HG03025 (cell line): ENCODE results near the gene KREMEN1.

Experiments used
- ATAC-seq: cut with Tn5 transposase; IDR thresholded peaks from one replicate; pipeline ENCODE4 v1.9.1; 2021; ENCODE audit warnings: mild to moderate bottlenecking, moderate library complexity; ENCODE audit not compliant: unreplicated experiment, low FRiP score

KREMEN1 gene

GRCh38 chr22:29048822-29049654 is 23.8 kb upstream of the KREMEN1 start:
- no peak for ATAC-seq

- no peak for ATAC-seq
Measured at GRCh38 chr22:29049655-29050263, 23.1 kb upstream of the KREMEN1 start.

- ATAC-seq, result no peak
Measured at GRCh38 chr22:29050457-29050856, 22.4 kb upstream of the KREMEN1 start.

GRCh38 chr22:29053048-29053702 is 19.7 kb upstream of the KREMEN1 start:
- no peak for ATAC-seq

GRCh38 chr22:29054251-29054767 is 18.5 kb upstream of the KREMEN1 start:
- ATAC-seq, result no peak

- ATAC-seq, result no peak
Measured at GRCh38 chr22:29055192-29055830, 17.5 kb upstream of the KREMEN1 start.

- no peak for ATAC-seq
Measured at GRCh38 chr22:29056472-29056871, 16.4 kb upstream of the KREMEN1 start.

- no peak for ATAC-seq
Measured at GRCh38 chr22:29060251-29060869, 12.5 kb upstream of the KREMEN1 start.

- no peak for ATAC-seq
Measured at GRCh38 chr22:29060931-29061330, 11.9 kb upstream of the KREMEN1 start.

GRCh38 chr22:29061773-29062172 is 11.1 kb upstream of the KREMEN1 start, which contains the start of gene C22orf31:
Gene C22orf31, minus strand, starts transcription at chr22:29061831. Its CDS starts 39 bp downstream, at chr22:29061792.
- no peak for ATAC-seq

GRCh38 chr22:29062286-29062821 is 10.5 kb upstream of the KREMEN1 start:
- no peak for ATAC-seq

GRCh38 chr22:29065468-29066190 is 7.2 kb upstream of the KREMEN1 start:
- ATAC-seq, result no peak

GRCh38 chr22:29069463-29069862 is 3.4 kb upstream of the KREMEN1 start:
- no peak for ATAC-seq

GRCh38 chr22:29070490-29070889 is 2.3 kb upstream of the KREMEN1 start:
- ATAC-seq, result no peak

- no peak for ATAC-seq
Measured at GRCh38 chr22:29071261-29072045, 1.4 kb upstream of the KREMEN1 start.

GRCh38 chr22:29072193-29072978 is 449 bp upstream of the KREMEN1 start:
- peak; percentile 67 for ATAC-seq

- no peak for ATAC-seq
Measured at GRCh38 chr22:29073618-29074275, 912 bp downstream of the KREMEN1 start.
